ENCODE data around the gene HAPLN2. TPM values are rescaled to one million over a fixed set of nuclear protein-coding genes. Genes with fewer than 3 reads are reported as not detected.
"Not testable (repeated sequence)": the region's sequence is repeated elsewhere in the genome, so short reads cannot be mapped to it uniquely, and the experiment has no call there.

Gene HAPLN2
- total RNA-seq, 1 experiment from 2014 or later = not detected

DNA sequence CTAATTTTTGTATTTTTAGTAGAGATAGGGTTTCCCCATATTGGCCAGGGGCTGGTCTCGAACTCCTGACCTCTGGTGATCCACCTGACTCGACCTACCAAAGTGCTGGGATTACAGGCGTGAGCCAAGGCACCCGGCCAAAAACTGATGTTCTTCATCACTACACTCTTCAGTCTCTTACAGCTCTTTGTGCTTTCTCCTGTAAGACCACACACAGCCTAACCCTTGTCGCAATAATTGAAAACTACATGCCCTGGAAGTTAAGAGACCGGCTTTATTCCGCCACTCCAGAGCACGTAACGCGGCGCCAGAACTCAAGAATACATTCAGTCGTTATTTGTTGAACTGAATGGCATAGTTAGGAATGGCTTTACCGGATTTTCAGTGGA is 18.5 kb upstream of the HAPLN2 start:
- Mint-ChIP-seq H3K9me3 (ENCODE audit: low read depth, unreplicated experiment) (no peaks in the 10 kb centered on the region), H3K27ac (ENCODE audit: unreplicated experiment) (peak overlapping the region; percentile 84), H3K4me3 (ENCODE audit: low read depth, unreplicated experiment) (peak overlapping the region; percentile 80), H3K4me1 (ENCODE audit: low read depth, unreplicated experiment) (peaks cover 8% of the 10 kb centered on the region), H3K27me3 (ENCODE audit: unreplicated experiment) (no peaks in the 10 kb centered on the region), H3K36me3 (ENCODE audit: insufficient read depth, unreplicated experiment) (peaks cover 38% of the 10 kb centered on the region)
- no peak for DNase-seq
- BruUV-seq (replicated peaks) = TSS peak; percentile 67
- TF ChIP-seq CTCF (IDR thresholded peaks at IDR 0.05; ENCODE audit: unreplicated experiment) = no peak
- intact Hi-C loops (cut with micrococcal nuclease; ENCODE audit: unreplicated experiment) = loop anchor here (2.0 kb wide), 1 partner anchor 144 kb away; no protein-coding TSS in a partner anchor
- CTCF ChIA-PET = interaction anchor here (1.1 kb wide), 1 partner anchor 14 kb away, joined by 3 read pairs; no protein-coding TSS in a partner anchor

- Mint-ChIP-seq H3K9me3 (ENCODE audit: low read depth, unreplicated experiment) (no peaks in the 10 kb centered on the region), H3K27me3 (ENCODE audit: unreplicated experiment) (no peaks in the 10 kb centered on the region), H3K4me3 (ENCODE audit: low read depth, unreplicated experiment) (peak within 1 kb of the TSS; percentile 80), H3K4me1 (ENCODE audit: low read depth, unreplicated experiment) (peaks cover 8% of the 10 kb centered on the region), H3K27ac (ENCODE audit: unreplicated experiment) (peak within 1 kb of the TSS; percentile 84), H3K36me3 (ENCODE audit: insufficient read depth, unreplicated experiment) (peaks cover 35% of the 10 kb centered on the region)
- peak; percentile 75 for DNase-seq
- CTCF ChIA-PET = interaction anchor here (0.6 to 1.5 kb wide), 4 partner anchors 10 to 20 kb away, joined by 3 to 10 read pairs (median 3); partner anchors contain the start of gene NAXE
- no peak for TF ChIP-seq CTCF (IDR thresholded peaks at IDR 0.05; ENCODE audit: unreplicated experiment)
- intact Hi-C loops (cut with micrococcal nuclease; ENCODE audit: unreplicated experiment) = loop anchor here (2.0 kb wide), 1 partner anchor 144 kb away; no protein-coding TSS in a partner anchor
- no TSS peak for BruUV-seq (replicated peaks)
Observed at GRCh38 chr1:156601122-156601830, 17.9 kb upstream of the HAPLN2 start, which contains the start of gene GPATCH4. GPATCH4 (minus strand) TSS chr1:156601479.

- Mint-ChIP-seq H3K36me3 (ENCODE audit: insufficient read depth, unreplicated experiment) (peaks cover 30% of the 10 kb centered on the region), H3K27ac (ENCODE audit: unreplicated experiment) (peak overlapping the region; percentile 84), H3K4me1 (ENCODE audit: low read depth, unreplicated experiment) (peaks cover 8% of the 10 kb centered on the region), H3K4me3 (ENCODE audit: low read depth, unreplicated experiment) (peak overlapping the region; percentile 80), H3K27me3 (ENCODE audit: unreplicated experiment) (no peaks in the 10 kb centered on the region), H3K9me3 (ENCODE audit: low read depth, unreplicated experiment) (no peaks in the 10 kb centered on the region)
- no peak for TF ChIP-seq CTCF (IDR thresholded peaks at IDR 0.05; ENCODE audit: unreplicated experiment)
- CTCF ChIA-PET = interaction anchor here (0.6 to 1.5 kb wide), 3 partner anchors 10 to 21 kb away, joined by 3 to 10 read pairs (median 3); partner anchors contain the start of gene NAXE
- intact Hi-C loops (cut with micrococcal nuclease; ENCODE audit: unreplicated experiment) = loop anchor here (2.0 kb wide), 1 partner anchor 145 kb away; no protein-coding TSS in a partner anchor
- BruUV-seq (replicated peaks) = no TSS peak
- no peak for DNase-seq
Observed at GRCh38 chr1:156601892-156602291, 17.3 kb upstream of the HAPLN2 start.

DNA sequence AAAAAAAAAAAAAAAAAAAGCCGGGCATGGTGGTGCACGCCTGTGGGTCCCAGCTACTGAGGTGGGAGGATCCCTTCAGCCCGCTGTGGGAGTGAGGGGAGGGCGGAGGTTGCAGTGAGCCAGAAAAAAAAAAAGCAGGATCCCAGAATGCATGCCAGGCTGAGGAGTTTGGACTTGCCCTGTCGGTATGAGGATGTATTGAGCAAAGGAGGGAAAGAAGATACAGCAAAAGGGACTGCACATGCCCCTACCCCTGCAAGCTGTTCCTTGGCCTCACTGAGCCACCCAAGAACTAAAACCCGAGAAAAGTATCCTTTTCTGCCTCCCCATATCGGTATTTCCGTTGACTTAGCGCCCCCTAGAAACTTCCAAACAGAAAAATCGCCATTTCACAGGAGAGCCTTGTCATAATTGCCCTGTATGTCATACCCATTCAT is 16.6 kb upstream of the HAPLN2 start:
- peaks cover 27% of the 10 kb centered on the region for H3K36me3 Mint-ChIP-seq (ENCODE audit: insufficient read depth, unreplicated experiment)
- H3K4me3 Mint-ChIP-seq (ENCODE audit: low read depth, unreplicated experiment) = peak overlapping the region; percentile 80
- H3K27me3 Mint-ChIP-seq (ENCODE audit: unreplicated experiment) = no peaks in the 10 kb centered on the region
- TF ChIP-seq CTCF (IDR thresholded peaks at IDR 0.05; ENCODE audit: unreplicated experiment) = peak; percentile 40
- H3K4me1 Mint-ChIP-seq (ENCODE audit: low read depth, unreplicated experiment) = peaks cover 8% of the 10 kb centered on the region
- no peaks in the 10 kb centered on the region for H3K9me3 Mint-ChIP-seq (ENCODE audit: low read depth, unreplicated experiment)
- intact Hi-C loops (cut with micrococcal nuclease; ENCODE audit: unreplicated experiment) = no loop called here
- H3K27ac Mint-ChIP-seq (ENCODE audit: unreplicated experiment) = peak overlapping the region; percentile 28
- no TSS peak for BruUV-seq (replicated peaks)
- CTCF ChIA-PET = interaction anchor here (1.5 kb wide), 1 partner anchor 21 kb away, joined by 3 read pairs; no protein-coding TSS in a partner anchor
- no peak for DNase-seq

DNA sequence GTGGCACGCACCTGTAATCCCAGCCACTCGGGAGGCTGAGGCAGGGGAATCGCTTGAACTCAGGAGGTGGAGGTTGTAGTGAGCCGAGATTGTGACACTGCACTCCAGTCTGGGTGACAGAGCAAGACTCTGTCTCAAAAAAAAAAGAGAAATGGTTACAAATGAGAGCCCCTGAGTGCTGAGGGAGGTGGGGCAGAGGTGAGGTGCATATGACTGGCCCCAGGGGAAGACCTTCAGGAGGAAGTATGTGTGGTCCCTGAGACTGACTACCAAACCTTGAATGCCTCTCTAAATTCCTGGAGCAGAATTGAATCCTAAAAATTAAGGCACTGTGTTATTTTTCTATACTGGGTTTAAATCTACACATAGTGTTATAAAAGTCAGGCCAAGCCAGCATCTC is 11.9 kb upstream of the HAPLN2 start:
- BruUV-seq (replicated peaks); H3K27ac Mint-ChIP-seq (ENCODE audit: unreplicated experiment); H3K36me3 Mint-ChIP-seq (ENCODE audit: insufficient read depth, unreplicated experiment); H3K9me3 Mint-ChIP-seq (ENCODE audit: low read depth, unreplicated experiment); intact Hi-C loops (cut with micrococcal nuclease; ENCODE audit: unreplicated experiment); CTCF ChIA-PET; DNase-seq; H3K4me3 Mint-ChIP-seq (ENCODE audit: low read depth, unreplicated experiment); H3K27me3 Mint-ChIP-seq (ENCODE audit: unreplicated experiment): not testable (repeated sequence)
- H3K4me1 Mint-ChIP-seq (ENCODE audit: low read depth, unreplicated experiment) = peaks cover 20% of the 10 kb centered on the region

All from Calu3 (cell line).